Measurements from ENCODE around the gene METTL16. TPM values are rescaled to one million over a fixed set of nuclear protein-coding genes. Genes with fewer than 3 reads are reported as not detected.

The METTL16 gene, protein sequence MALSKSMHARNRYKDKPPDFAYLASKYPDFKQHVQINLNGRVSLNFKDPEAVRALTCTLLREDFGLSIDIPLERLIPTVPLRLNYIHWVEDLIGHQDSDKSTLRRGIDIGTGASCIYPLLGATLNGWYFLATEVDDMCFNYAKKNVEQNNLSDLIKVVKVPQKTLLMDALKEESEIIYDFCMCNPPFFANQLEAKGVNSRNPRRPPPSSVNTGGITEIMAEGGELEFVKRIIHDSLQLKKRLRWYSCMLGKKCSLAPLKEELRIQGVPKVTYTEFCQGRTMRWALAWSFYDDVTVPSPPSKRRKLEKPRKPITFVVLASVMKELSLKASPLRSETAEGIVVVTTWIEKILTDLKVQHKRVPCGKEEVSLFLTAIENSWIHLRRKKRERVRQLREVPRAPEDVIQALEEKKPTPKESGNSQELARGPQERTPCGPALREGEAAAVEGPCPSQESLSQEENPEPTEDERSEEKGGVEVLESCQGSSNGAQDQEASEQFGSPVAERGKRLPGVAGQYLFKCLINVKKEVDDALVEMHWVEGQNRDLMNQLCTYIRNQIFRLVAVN
- 11.0 and 13.2 TPM in 2 replicates for total RNA-seq

DNA sequence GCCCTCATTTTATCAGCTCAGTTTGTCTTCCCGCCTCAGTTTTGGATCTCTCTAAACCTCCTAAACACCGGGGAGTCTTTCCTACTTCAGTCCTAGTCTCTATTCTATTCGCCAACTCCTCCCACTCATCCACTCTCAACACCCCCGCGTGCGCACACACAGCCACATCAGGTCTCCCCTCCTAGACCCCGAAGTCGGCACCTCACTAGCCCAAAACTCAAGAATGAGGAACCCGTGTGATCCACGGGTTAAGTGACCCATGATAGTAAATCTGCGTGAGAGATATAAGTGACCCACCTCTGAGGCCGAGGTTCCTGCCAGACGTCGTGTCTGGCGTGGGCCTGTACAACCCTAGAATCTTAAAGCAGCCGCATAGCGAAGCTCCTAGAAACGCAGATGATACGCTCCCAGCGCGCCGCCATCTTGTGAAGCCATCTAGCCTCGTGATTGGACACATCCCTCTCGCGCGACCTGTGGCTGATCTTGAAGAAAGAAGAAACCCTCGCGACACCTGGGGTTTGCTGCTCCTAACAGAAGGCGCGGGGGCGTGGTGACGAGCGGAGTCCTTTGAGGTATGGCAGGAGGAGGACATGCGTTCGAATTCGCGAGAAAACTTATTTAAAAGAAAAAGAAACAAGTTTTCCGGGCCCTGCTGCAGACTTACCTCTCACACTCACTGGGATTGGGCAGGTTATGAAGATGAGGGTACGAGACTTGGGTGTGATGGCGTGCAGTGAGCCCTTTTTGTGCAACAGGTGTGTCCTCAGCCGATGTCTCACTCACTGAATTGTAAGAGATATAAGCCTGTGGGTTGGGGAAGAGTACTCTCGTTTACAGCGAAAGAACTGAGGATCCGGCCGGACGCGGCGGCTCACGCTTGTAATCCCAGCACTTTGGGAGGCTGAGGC is at the start of gene METTL16:
Gene METTL16, minus strand, starts transcription at position 427 of the 908 bp plus-strand sequence. CDS start 9,557 bp downstream, outside the sequence.

DNA sequence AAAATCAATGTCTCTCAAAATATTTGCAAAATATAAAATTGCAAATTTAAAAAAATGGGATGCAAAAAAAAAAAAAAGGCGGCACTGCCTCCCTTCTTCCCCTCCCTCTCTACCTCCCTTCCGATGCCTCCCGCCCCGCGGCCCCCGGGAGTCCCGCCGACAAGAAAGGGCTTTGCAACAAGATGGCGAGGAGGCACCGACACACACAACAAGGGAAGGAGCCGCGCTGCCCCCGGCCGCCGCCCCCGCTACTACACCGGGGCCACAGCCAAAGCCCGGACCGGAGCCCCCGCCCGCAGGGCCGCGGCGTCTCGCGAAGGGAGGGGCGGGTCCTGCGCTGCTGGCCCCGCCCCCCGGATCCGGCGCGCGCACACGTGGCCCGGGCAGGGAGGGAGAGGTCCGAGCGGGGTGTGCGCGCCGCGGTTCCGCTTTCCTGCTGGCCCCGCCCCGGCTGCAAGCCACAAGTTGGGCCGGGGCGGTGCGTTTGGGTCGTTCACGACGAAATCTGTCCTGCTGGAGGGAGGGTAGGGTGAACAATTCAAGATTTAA is 110.7 kb downstream of the METTL16 start, which contains the start of gene MNT:
Gene MNT, minus strand, starts transcription at position 184 of the 549 bp plus-strand sequence. CDS start 348 bp downstream, outside the sequence.

Small RNA genes lying within 50 kb of the gene (small RNA-seq; reads per million reads assigned to genes)
- not detected for gene AC006435.3
- not detected for gene AC006435.4
- not detected for gene AC006435.5

Other genes with a start within 250 kb of the METTL16 start
- gene SMG6, start 208.1 kb downstream of the METTL16 start, total RNA-seq: 32.6 and 46.7 TPM in 2 replicates
- gene SRR, start 207.9 kb downstream of the METTL16 start, total RNA-seq: 19.6 and 40.3 TPM in 2 replicates
- gene TSR1, start 175.4 kb downstream of the METTL16 start, total RNA-seq: 37.3 and 40.6 TPM in 2 replicates
- 120 and 157 TPM in 2 replicates for gene SGSM2, start 174.4 kb downstream of the METTL16 start, total RNA-seq
- 12.6 and 12.8 TPM in 2 replicates for gene MNT, start 110.8 kb downstream of the METTL16 start, total RNA-seq
- gene PAFAH1B1, start 81.8 kb upstream of the METTL16 start, total RNA-seq: 104 TPM in 2 replicates
- gene CLUH, start 199.9 kb upstream of the METTL16 start, total RNA-seq: 37.6 and 41.6 TPM in 2 replicates
- 0.11 and 0.39 TPM in 2 replicates for gene CCDC92B, start 237.8 kb upstream of the METTL16 start, total RNA-seq